ENCODE data around the gene EARS2. TPM values are rescaled to one million over a fixed set of nuclear protein-coding genes. Genes with fewer than 3 reads are reported as not detected.

EARS2 gene
- total and polyA plus RNA-seq, 10 of the 15 experiments (the other 5 are each of a cell fraction or from before 2014, with no cell fraction given): 12.9 to 65.9 (median 33.5) TPM

- no peak overlapping the region for H3K9ac ChIP-seq (ENCODE audit: control insufficient read depth, insufficient read depth, low read length)
- no peak for FAIRE-seq
- ChIA-PET RAD21 (ENCODE audit: unreplicated experiment) (no interaction called here), SMC1A (ENCODE audit: uncharacterized antibody, unreplicated experiment) (interaction anchor here (6.8 kb wide), 1 partner anchor 17 kb away, joined by 48 read pairs; no protein-coding TSS in a partner anchor), CTCF (no interaction called here), POLR2A (interaction anchor here (1.0 kb wide), 1 partner anchor 17 kb away, joined by 3 read pairs; no protein-coding TSS in a partner anchor)
- intact Hi-C loops (cut with micrococcal nuclease; ENCODE audit: unreplicated experiment) (no loop called here), in situ Hi-C loops (cut with MboI) (no loop called here)
- WGBS (ENCODE audit: insufficient coverage, insufficient replicate concordance, low lambda C conversion rate, missing lambda C conversion rate): 100% methylated on average over 6 of the region's 6 CpGs
- BruUV-seq (replicated peaks): no TSS peak
- H2AFZ ChIP-seq (ENCODE audit: control insufficient read depth, low read depth, low read length): no peak overlapping the region
- no peak for ATAC-seq
- no peaks in the 10 kb centered on the region for H3K27me3 ChIP-seq (replicated peaks in 1 of 2; ENCODE audit: control insufficient read depth in 2 of 2, insufficient read depth in 2 of 2, low read length in 1 of 2)
- H3K4me1 ChIP-seq (ENCODE audit: control insufficient read depth, insufficient read depth, low read length): peaks cover 23% of the 10 kb centered on the region
- H3K4me3 ChIP-seq: no peak overlapping the region
- peaks cover 13 to 26% of the 10 kb centered on the region in 2 experiments for H3K36me3 ChIP-seq (ENCODE audit: control insufficient read depth in 2 of 2, insufficient read depth in 2 of 2, low read length in 1 of 2)
- H4K20me1 ChIP-seq (ENCODE audit: control insufficient read depth, insufficient read depth): no peaks in the 10 kb centered on the region
- H3K4me2 ChIP-seq (ENCODE audit: control insufficient read depth, insufficient read depth): no peak overlapping the region
- no peak for DNase-seq (ENCODE audit: low read depth, low spot score)
- H3K9me3 ChIP-seq (replicated peaks; ENCODE audit: control insufficient read depth, insufficient read depth, low read length): no peaks in the 10 kb centered on the region
- no peak overlapping the region for H3K27ac ChIP-seq (ENCODE audit: control insufficient read depth, insufficient read depth)
- no peaks in the 10 kb centered on the region for H3K79me2 ChIP-seq (ENCODE audit: control insufficient read depth, insufficient read depth, low read length)
- TF ChIP-seq RB1 (IDR thresholded peaks at IDR 0.05; ENCODE audit: borderline replicate concordance) (no peak), ZBTB11 (CRISPR knock-in tag; IDR thresholded peaks at IDR 0.05) (no peak), SKIL (IDR thresholded peaks at IDR 0.05; ENCODE audit: low read depth, poor library complexity, severe bottlenecking) (no peak), FOXM1 (IDR thresholded peaks at IDR 0.05; ENCODE audit: low read depth, low read length) (no peak), SMAD1 (IDR thresholded peaks at IDR 0.05; ENCODE audit: low read depth, partially characterized antibody) (no peak), NR2F1 (conservative IDR thresholded peaks at IDR 0.05) (no peak), SUPT20H (IDR thresholded peaks at IDR 0.05; ENCODE audit: borderline replicate concordance, control insufficient read depth, low read depth, low read length) (no peak), CHD4 (IDR thresholded peaks at IDR 0.05) (no peak), KLF5 (IDR thresholded peaks at IDR 0.05; ENCODE audit: partially characterized antibody) (no peak), SMARCA5 (IDR thresholded peaks at IDR 0.05) (no peak), TCF12 (IDR thresholded peaks at IDR 0.05; ENCODE audit: low read depth, low read length) (no peak), ZNF687 (IDR thresholded peaks at IDR 0.05) (no peak), CEBPB (IDR thresholded peaks at IDR 0.05; ENCODE audit: borderline replicate concordance in 1 of 2, low read depth in 2 of 2, low read length in 2 of 2) (no peak)
Measured at GRCh38 chr16:23523321-23523720, 33.8 kb downstream of the EARS2 start.

All from GM12878 (cell line).